ENCODE data around the gene INTS3.
"Not testable (repeated sequence)": the region's sequence is repeated elsewhere in the genome, so short reads cannot be mapped to it uniquely, and the experiment has no call there.

Gene INTS3

GRCh38 chr1:153760440-153760839 is 32.6 kb downstream of the INTS3 start:
- no peak for DNase-seq (ENCODE audit: low spot score)

- no peak for DNase-seq (ENCODE audit: low spot score)
These were observed 35.7 kb downstream of the INTS3 start for GRCh38 chr1:153763365-153764225.

GRCh38 chr1:153764310-153764709 is 36.5 kb downstream of the INTS3 start:
- DNase-seq (ENCODE audit: low spot score) = no peak

GRCh38 chr1:153766663-153767062 is 38.8 kb downstream of the INTS3 start:
- not testable (repeated sequence) for DNase-seq (ENCODE audit: low spot score)

GRCh38 chr1:153767519-153767918 is 39.7 kb downstream of the INTS3 start:
- DNase-seq (ENCODE audit: low spot score) = no peak

- DNase-seq (ENCODE audit: low spot score) = no peak
These were observed 40.7 kb downstream of the INTS3 start for GRCh38 chr1:153768316-153769181.

- no peak for DNase-seq (ENCODE audit: low spot score)
These were observed 41.4 kb downstream of the INTS3 start for GRCh38 chr1:153769221-153769620.

- no peak for DNase-seq (ENCODE audit: low spot score)
These were observed 42.9 kb downstream of the INTS3 start for GRCh38 chr1:153770797-153771196.

- DNase-seq (ENCODE audit: low spot score) = no peak
These were observed 43.4 kb downstream of the INTS3 start for GRCh38 chr1:153771261-153771660.

- DNase-seq (ENCODE audit: low spot score) = peak; percentile 76
These were observed 44.2 kb downstream of the INTS3 start for GRCh38 chr1:153771841-153772593.

GRCh38 chr1:153773096-153773921 is 45.5 kb downstream of the INTS3 start:
- DNase-seq (ENCODE audit: low spot score) = no peak

GRCh38 chr1:153774026-153774595 is 46.3 kb downstream of the INTS3 start:
- no peak for DNase-seq (ENCODE audit: low spot score)

- peak; percentile 79 for DNase-seq (ENCODE audit: low spot score)
These were observed 47.1 kb downstream of the INTS3 start, which contains the start of gene SLC27A3 for GRCh38 chr1:153774780-153775457. TSS of gene SLC27A3 (plus strand) at chr1:153775407. CDS start at chr1:153775498, 91 bp downstream.

- peak; percentile 88 for DNase-seq (ENCODE audit: low spot score)
These were observed 47.8 kb downstream of the INTS3 start for GRCh38 chr1:153775458-153776327.

GRCh38 chr1:153776352-153776751 is 48.5 kb downstream of the INTS3 start:
- no peak for DNase-seq (ENCODE audit: low spot score)

- no peak for DNase-seq (ENCODE audit: low spot score)
These were observed 49.1 kb downstream of the INTS3 start for GRCh38 chr1:153776845-153777370.

- DNase-seq (ENCODE audit: low spot score) = no peak
These were observed 49.8 kb downstream of the INTS3 start for GRCh38 chr1:153777648-153778047.

GRCh38 chr1:153778051-153778823 is 50.4 kb downstream of the INTS3 start:
- DNase-seq (ENCODE audit: low spot score) = no peak
